ENCODE data around the gene TUT4.

DNA sequence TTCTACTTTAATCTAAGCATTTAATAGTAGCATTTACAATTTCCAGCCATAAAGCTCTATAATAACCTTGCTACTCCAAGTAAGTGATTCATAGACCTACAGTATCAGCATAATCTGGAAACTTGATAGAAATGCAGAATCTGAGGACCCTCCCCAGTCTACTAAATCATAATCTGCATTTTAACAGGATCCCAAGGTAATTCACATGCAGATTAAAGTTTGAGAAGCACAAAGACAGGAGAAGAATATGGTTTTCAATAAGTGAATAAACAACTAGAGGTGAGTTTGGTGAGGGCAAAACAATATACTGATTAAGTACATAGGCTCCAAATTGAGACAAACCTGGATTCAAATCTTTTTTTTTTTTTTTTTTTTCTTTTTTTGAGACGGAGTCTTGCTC lies 91.1 kb downstream of the TUT4 start:
- no peak for TF ChIP-seq CTCF (IDR thresholded peaks at IDR 0.05; ENCODE audit: insufficient read depth, low read length, poor library complexity, severe bottlenecking)
- no peak for TF ChIP-seq EZH2phosphoT487 (conservative IDR thresholded peaks at IDR 0.05; ENCODE audit: low read length)

Data from SU-DHL-6 (cell line).